Hepatic stellate cell (primary cell): ENCODE measurements around the gene PCNT.
"Not testable (repeated sequence)": the region's sequence is repeated elsewhere in the genome, so short reads cannot be mapped to it uniquely, and the experiment has no call there.

ENCODE experiments used
- DNase-seq: peaks from one replicate; pipeline ENCODE4 v3.0.0; 2011; ENCODE audit warnings: low spot score

Gene PCNT

GRCh38 chr21:46454634-46455390, 130.9 kb downstream of the PCNT start:
- DNase-seq, result no peak

DNA sequence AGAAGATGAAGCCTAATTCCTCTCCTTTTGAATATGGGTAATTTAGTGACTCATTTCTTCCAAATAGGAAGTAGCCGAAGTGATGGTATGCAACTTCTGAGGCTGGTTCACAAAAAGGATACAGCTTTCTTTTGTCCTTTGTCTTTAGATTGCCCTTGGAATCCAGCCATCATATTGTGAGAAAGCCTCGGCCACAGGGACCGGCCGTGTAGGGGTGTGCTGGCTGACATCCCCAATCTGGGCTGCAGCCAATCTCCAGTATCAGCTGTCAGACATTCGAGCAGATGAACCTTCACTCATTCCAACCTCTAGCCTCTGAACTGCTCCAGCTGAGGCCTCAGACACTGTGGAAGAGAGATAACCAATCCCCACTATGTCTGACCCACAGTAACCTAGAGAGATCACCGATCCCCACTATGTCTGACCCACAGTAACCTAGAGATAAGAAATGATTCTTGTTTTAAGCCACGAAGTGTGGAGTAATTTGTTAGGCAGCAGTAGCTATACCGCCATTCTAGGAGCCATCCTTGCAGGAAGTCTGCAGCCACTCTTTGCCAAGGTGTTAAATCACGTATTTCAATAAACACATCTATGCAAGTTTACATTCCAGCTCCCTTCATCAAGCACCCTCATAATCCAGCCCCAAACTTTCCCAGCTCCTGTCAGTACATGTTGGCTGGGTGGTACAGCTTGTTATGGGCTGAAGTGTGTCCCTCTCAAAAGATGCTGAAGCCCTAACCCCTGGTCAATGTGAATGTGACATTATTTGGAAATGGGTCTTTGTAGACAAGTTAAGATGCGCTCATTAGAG, 131.8 kb downstream of the PCNT start:
- peak; percentile 36 for DNase-seq

DNA sequence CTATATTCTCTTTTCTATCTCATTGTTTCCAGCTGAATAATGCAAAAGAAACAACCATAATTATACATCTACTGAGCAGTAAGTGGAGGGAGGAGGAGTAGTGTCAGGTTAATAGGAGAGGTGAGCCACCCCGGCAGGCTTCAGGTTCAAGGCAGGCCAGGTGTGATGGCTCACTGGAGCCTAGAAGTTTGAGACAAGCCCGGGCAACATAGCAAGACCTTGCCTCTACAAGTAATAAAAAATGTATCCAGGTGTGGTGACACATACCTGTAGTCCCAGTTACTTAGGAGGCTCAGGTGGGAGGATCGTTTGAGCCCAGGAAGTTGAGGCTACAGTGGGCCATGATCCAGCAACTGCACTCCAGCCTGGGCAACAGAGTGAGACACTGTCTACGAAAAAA, 132.8 kb downstream of the PCNT start:
- no peak for DNase-seq

DNA sequence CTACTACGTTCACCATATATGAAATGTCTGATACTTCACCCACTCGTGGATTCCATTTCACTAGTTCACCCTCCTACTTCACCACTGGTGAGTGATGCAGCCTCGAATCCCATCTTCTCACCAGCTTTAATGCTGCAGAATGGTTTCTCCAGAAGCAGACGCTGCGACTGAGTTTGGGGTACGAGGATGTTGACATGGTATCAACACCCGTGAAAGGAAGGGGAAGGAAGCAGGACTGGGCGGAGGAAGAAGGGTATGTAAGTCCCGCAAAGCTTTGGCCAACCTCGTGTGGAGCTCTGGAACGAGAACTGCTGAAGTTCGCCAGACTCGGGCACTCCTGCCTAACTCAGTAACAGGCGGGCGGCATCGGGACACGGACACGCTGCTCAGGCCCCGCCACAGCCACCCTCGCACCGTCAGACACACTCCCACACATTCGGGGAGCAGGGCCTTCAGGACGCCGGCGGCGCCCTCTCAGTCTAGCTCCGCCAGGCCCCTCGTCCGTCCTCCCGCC, 133.9 kb downstream of the PCNT start:
- DNase-seq, result peak; percentile 40

- peak; percentile 100 for DNase-seq
These were observed 134.5 kb downstream of the PCNT start, which contains the start of gene DIP2A for GRCh38 chr21:46458315-46459023. TSS of gene DIP2A (plus strand) at chr21:46458891. CDS start at chr21:46459132, 241 bp downstream.

- no peak for DNase-seq
These were observed 135.0 kb downstream of the PCNT start for GRCh38 chr21:46459024-46459355.

- DNase-seq, result peak; percentile 54
These were observed 135.6 kb downstream of the PCNT start for GRCh38 chr21:46459356-46460112.

- DNase-seq, result no peak
These were observed 138.0 kb downstream of the PCNT start for GRCh38 chr21:46461909-46462308.

DNA sequence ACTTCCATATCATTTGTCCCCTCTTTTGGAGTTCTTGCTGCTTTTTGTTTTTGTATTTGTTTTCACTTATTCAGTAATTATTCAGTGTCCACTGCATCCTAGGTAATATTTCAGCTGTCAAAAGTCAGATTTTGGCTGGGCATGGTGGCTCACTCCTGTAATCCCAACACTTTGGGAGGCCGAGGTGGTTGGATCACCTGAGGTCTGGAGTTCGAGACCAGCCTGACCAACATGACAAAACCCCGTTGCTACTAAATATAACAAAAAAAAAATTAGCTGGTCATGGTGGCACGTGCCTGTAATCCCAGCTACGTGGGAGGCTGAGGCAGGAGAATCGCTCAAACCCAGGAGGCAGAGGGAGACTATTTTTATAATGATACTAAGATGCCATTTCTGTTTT, 141.2 kb downstream of the PCNT start:
- not testable (repeated sequence) for DNase-seq

DNA sequence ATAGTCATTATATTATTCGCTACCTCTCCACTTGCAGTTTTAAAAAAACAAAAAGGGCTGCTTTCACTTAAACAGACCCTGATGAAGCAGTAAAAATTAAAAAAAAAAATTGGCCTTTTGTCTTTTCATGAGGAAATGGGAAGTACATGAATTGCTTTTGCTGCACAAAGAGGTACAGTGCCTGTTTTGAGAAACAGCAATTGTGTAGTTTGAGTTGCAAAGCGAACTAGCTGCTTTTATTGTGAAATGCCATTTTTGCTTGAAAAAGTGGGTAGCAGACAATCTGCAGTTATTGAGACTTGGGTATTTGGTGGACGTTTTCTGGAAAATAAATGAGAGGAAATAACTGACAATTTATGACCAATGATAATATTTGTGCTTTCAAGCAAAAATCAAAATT, 141.7 kb downstream of the PCNT start:
- DNase-seq, result no peak

DNA sequence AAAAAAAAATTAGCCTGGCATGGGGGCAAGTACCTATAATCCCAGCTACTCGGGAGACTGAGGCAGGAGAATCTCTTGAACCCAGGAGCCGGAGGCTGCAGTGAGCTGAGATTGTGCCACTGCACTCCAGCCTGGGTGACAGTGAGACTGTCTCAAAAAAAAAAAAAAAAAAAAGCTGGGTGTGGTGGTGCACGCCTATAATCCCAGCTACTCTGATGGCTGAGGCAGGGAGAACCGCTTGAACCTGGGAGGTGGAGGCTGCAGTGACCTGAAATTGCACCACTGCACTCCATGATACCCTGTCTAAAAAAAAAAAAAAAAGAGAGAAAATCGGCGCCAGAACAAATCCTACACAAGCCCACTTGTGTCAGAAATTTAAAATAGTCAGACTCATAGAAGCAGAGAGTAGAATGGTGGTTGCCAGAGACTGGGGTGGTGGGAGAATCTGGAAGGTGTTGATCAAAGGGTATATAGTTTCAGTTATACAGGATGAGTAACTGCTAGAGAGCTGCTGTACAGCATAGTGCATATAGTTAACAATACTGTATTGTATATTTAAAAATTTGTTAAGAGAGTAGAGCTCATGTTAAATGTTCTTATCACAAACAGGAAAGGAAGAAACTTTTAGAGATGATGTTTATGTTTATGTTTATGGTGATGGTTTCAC, 144.3 kb downstream of the PCNT start:
- no peak for DNase-seq

- DNase-seq, result no peak
These were observed 145.3 kb downstream of the PCNT start for GRCh38 chr21:46469275-46469674.

GRCh38 chr21:46471514-46471913, 147.6 kb downstream of the PCNT start:
- DNase-seq, result no peak

GRCh38 chr21:46472246-46472645, 148.3 kb downstream of the PCNT start:
- DNase-seq, result no peak

GRCh38 chr21:46474382-46474781, 150.4 kb downstream of the PCNT start:
- DNase-seq, result no peak

GRCh38 chr21:46475296-46475695, 151.3 kb downstream of the PCNT start:
- DNase-seq, result no peak

- no peak for DNase-seq
These were observed 153.8 kb downstream of the PCNT start for GRCh38 chr21:46477765-46478164.

DNA sequence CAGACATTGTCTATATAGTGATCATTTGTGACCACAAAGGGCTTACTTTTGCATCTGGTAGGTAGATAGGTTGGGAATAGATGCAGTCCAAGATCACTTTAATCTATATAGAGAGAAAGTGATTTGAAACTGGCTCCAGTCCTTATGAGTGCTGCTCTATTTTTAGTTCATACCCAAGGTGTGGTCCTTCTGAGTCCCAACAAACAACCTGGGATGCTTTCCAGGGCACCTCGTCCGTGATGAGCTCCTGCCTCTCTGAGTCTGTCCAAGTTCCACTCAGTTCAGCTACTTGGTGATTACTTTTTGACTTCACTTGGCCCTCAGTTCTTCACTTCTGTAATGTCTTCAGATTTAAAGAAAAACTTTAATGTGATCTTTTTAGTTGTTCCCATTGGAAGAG, 155.0 kb downstream of the PCNT start:
- DNase-seq, result no peak

- DNase-seq, result no peak
These were observed 156.5 kb downstream of the PCNT start for GRCh38 chr21:46480466-46480865.

DNA sequence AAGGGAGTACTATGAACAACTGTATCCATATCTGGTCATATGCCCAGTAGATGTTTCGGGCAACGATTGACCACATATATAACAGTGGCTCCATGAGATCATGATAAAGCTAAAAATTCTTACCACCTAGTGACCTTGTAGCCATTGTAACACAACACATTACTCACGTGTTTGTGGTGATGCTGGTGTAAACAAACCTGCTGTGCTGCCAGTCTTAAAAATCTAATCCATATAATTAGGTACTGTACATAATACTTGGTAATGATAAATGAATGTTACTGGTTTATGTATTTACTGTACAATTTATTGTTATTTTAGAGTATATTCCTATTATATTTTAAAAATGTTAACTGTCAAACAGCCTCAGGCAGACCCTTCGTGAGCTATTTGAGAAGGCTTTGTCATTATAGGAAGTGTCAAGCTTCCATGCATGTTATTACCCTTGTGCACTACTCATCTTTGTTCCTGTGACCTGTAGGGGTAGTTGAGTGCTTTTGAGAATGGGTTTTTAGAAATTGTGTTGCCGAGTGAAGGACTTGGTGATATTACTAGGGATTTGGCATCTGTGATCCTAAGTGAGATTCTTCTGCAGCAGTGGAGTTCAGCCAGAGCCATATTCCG, 158.4 kb downstream of the PCNT start:
- DNase-seq, result no peak

DNA sequence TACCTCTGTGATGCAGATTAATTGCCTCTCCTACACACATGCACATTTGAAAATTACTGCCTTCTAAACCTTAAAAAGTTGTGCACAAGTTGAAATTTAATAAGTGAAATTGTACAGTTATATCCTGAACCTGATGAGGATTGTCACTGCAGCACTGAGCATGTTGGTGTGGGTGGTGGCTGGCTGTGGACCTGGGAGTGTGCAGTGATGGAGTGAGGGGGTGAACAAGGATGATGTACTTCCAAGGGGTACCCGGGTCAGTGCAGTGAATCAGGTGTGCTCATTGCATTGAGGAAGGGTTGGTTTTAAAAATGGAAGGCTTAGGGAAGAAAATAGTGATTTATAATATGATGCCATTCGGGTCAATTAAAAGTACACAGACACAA, 158.9 kb downstream of the PCNT start:
- no peak for DNase-seq
